Subcutaneous adipose tissue (tissue), 4 donors: Measurements from ENCODE around the gene KPNA6. TPM values are rescaled to one million over a fixed set of nuclear protein-coding genes. Genes with fewer than 3 reads are reported as not detected.

Experiments used
- total RNA-seq, 4 donors: library from RNA; depleted of rRNA; stranded (reverse); fragments of >200 nt; gene quantifications; one replicate each; pipeline ENCODE4 v1.1.0, GENCODE V29; 2016
- TF ChIP-seq, protein P1 (sequence below): fragments of 450-650 bp; IDR thresholded peaks from one replicate; pipeline ENCODE4 v1.5.1; 2016; ENCODE audit warnings: low read depth, mild to moderate bottlenecking, control low read depth, antibody characterized with exemption, moderate library complexity

The KPNA6 gene
- total RNA-seq, 4 donors from 2014 or later: 31.4 to 41.6 (median 33.7) TPM

- TF ChIP-seq, protein P1, sequence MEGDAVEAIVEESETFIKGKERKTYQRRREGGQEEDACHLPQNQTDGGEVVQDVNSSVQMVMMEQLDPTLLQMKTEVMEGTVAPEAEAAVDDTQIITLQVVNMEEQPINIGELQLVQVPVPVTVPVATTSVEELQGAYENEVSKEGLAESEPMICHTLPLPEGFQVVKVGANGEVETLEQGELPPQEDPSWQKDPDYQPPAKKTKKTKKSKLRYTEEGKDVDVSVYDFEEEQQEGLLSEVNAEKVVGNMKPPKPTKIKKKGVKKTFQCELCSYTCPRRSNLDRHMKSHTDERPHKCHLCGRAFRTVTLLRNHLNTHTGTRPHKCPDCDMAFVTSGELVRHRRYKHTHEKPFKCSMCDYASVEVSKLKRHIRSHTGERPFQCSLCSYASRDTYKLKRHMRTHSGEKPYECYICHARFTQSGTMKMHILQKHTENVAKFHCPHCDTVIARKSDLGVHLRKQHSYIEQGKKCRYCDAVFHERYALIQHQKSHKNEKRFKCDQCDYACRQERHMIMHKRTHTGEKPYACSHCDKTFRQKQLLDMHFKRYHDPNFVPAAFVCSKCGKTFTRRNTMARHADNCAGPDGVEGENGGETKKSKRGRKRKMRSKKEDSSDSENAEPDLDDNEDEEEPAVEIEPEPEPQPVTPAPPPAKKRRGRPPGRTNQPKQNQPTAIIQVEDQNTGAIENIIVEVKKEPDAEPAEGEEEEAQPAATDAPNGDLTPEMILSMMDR: no peak
Measured at GRCh38 chr1:32091176-32091575, 16.7 kb upstream of the KPNA6 start.

GRCh38 chr1:32091591-32091990 is 16.3 kb upstream of the KPNA6 start:
- TF ChIP-seq, protein P1: no peak

DNA sequence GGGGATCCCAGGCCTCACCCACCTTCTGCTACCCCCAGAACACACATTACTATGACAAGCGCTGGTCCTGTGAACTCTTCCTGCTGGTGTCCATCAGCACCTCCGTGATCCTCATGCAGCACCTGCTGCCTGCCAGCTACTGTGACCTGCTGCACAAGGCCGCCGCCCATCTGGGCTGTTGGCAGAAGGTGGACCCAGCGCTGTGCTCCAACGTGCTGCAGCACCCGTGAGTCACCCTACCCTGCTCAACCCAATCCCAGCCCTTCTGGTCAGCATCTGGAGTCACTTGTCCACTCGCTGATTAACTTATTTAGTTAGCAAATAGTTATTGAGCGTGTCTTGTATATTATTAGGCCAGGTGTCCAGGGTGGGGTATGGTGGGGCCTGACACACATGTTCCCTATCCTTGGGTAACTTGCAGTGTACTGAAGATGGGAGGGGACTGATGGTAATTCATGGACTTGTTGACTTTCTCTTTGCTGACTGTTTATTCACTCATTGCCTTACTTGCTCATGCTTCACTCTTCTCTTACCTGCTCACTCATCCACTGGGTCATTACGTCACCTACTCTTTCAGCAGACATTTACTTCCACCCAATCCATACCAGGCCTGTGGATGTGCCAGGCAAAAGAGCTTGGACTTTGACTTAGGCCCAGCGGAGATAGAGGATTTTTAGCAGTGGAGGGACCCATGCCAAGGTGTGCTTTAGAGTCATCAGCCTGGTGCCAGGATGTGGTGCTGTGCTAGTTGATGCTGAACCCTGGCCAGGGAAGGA is 12.9 kb upstream of the KPNA6 start:
- TF ChIP-seq, protein P1: no peak

DNA sequence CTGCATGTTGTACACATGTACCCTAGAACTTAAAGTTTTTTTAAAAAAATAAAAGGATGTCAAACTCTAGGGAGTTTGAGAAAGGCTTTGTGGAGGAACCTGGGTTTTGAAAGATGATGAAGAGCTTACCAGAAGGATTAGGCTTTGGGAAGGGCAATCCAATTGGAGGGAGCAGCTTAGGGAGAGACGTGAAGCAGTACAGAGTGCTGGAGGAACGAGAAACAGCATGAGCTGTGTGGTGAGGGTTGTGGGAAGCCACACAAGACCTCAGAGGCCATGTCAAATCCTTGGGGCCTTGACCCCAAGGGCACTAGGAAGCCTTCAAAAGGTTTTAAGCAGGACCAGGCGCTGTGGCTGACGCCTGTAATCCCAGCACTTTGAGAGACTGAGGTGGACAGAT is 8.4 kb upstream of the KPNA6 start:
- TF ChIP-seq, protein P1: no peak

DNA sequence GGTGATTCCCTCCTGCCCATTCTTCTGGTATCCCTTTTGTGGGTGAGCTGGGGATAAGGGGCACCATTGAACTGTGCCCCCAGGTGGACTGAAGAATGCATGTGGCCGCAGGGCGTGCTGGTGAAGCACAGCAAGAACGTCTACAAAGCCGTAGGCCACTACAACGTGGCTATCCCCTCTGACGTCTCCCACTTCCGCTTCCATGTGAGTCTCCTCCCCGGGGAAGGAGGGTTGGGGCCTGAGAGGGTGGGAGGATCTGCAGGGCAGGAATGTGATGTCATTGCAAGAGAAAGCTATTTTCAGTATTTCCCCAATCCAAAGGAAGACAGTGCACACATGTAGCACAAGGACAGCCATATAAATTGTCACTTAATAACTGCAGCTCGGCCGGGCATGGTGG is 7.5 kb upstream of the KPNA6 start:
- TF ChIP-seq, protein P1: no peak

DNA sequence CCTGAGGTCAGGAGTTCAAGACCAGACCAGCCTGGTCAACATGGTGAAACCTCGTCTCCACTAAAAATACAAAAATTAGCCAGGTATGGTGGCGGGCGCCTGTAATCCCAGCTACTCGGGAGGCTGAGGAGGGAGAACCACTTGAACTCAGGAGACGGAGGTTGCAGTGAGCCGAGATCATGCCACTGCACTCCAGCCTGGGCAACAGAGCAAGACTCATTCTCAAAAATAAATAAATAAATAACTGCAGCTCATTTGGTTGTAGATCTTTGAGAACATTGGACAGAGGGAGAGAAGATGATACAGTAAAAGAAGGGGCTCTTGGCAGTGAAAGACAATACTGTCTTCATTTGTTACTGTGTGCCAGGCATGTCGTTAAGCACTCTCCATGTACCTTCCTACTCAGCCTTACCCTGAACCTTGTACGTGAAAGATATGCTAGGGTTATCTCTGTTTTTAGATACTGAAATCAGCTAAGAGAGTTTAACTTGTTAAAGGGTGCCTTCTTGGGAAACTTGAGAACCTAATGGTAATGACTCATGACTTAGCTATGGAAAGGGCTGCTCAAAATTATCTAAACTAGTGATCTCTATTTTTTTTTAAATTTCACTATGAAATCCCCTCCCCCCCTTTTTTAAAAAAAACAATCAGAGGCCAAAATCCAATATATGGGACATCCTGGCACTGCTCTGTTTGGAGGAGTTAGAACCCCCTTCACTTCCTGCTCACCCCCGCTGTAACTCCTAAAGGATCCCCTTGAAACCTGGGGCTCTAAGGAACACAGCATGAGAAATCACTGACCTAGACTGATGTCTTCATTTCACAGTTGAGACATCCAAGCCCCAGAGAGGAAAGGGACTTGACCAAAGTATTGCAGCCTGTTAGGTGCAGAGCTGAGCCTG is 6.8 kb upstream of the KPNA6 start:
- TF ChIP-seq, protein P1: no peak

- TF ChIP-seq, protein P1: no peak
Measured at GRCh38 chr1:32104127-32104526, 3.7 kb upstream of the KPNA6 start.
